B cell (primary cell): ENCODE measurements around the gene GAK. TPM values are rescaled to one million over a fixed set of nuclear protein-coding genes. Genes with fewer than 3 reads are reported as not detected.

Source experiments
- ATAC-seq: fragments of 200-7000 bp; cut with Tn5 transposase; one replicate; pipeline ENCODE4 v1.10.0; 2021; ENCODE audit warnings: low read depth, mild to moderate bottlenecking, moderate number of reproducible peaks, moderate library complexity
- CTCF ChIA-PET: fragments of 350-600 bp; sonication (Branson Sonifier 250); formaldehyde crosslinking; loops from one replicate; lab custom pipeline; 2021; ENCODE audit warnings: antibody characterized with exemption, inconsistent platforms; lab: Charles Lee
- POLR2A ChIA-PET: fragments of 350-600 bp; sonication (Branson Sonifier 250); formaldehyde crosslinking; loops from one replicate; lab custom pipeline; 2021; ENCODE audit warnings: antibody characterized with exemption; lab: Charles Lee
- DNase-seq: peaks from one replicate; pipeline ENCODE4 v3.0.0; 2013
- H2AFZ ChIP-seq: 2 replicates; pipeline ENCODE4 v1.6.1; 2012; ENCODE audit warnings: mild to moderate bottlenecking, low read depth, low read length; ENCODE audit not compliant: insufficient read depth, poor library complexity, severe bottlenecking
- H3K27ac ChIP-seq, 2 donors: 1 replicate in 1 of 2; 2 replicates in 1 of 2; pipeline ENCODE4 v1.5.1; 2012 to 2013; ENCODE audit warnings: low read length in 2 of 2, mild to moderate bottlenecking in 2 of 2, moderate library complexity in 1 of 2
- H3K27me3 ChIP-seq, 4 experiments: fragments of 200-600 bp in 1 of 4; sonication (generic) in 1 of 4; replicated peaks in 1 of 4; 1 replicate in 2 of 4; 2 replicates in 2 of 4; pipeline versions ENCODE4 v1.6.1 to v1.7.0; 2013 to 2016; ENCODE audit warnings: low read length in 3 of 4, mild to moderate bottlenecking in 2 of 4, mixed read lengths in 1 of 4, moderate library complexity in 1 of 4; ENCODE audit not compliant: insufficient read depth in 4 of 4, control insufficient read depth in 3 of 4; ENCODE audit errors: control extremely low read depth in 1 of 4
- H3K36me3 ChIP-seq, 2 experiments: replicated peaks in 1 of 2; 1 replicate in 1 of 2; 2 replicates in 1 of 2; pipeline versions ENCODE4 v1.6.1 to v1.7.1; 2013; ENCODE audit warnings: low read length in 1 of 2; ENCODE audit not compliant: insufficient read depth in 2 of 2, control insufficient read depth in 1 of 2; ENCODE audit errors: control extremely low read depth in 1 of 2, extremely low read depth in 1 of 2
- H3K4me1 ChIP-seq, 2 donors: fragments of 200-600 bp in 1 of 2; sonication (generic) in 1 of 2; 1 replicate in 1 of 2; 2 replicates in 1 of 2; pipeline versions ENCODE4 v1.5.1 to v1.6.1; 2013 to 2017; ENCODE audit warnings: low read length in 2 of 2; ENCODE audit not compliant: control insufficient read depth in 2 of 2, insufficient read depth in 2 of 2
- H3K4me2 ChIP-seq: replicated peaks from 2 replicates; pipeline ENCODE3; 2012; ENCODE audit warnings: mild to moderate bottlenecking, low read depth, low read length; ENCODE audit not compliant: poor library complexity, severe bottlenecking
- H3K4me3 ChIP-seq, 5 experiments: fragments of 200-600 bp in 1 of 5; sonication (generic) in 1 of 5; 1 replicate in 3 of 5; 2 replicates in 2 of 5; pipeline versions ENCODE4 v1.5.1 to v1.7.0; 2011 to 2016; ENCODE audit warnings: low read length in 4 of 5, mild to moderate bottlenecking in 4 of 5, low read depth in 2 of 5, control low read depth in 1 of 5, moderate library complexity in 1 of 5; ENCODE audit not compliant: insufficient read depth in 1 of 5; ENCODE audit errors: control extremely low read depth in 1 of 5, extremely low read depth in 1 of 5
- H3K79me2 ChIP-seq: fragments of 200-600 bp; sonication (generic); one replicate; pipeline ENCODE4 v1.6.0; 2016; ENCODE audit warnings: low read length; ENCODE audit not compliant: control insufficient read depth, insufficient read depth
- H3K9ac ChIP-seq: fragments of 200-600 bp; sonication (generic); 2 replicates; pipeline ENCODE4 v1.6.1; 2017; ENCODE audit warnings: mild to moderate bottlenecking, low read length, moderate library complexity
- H3K9me3 ChIP-seq, 3 donors: one replicate each; pipeline versions ENCODE4 v1.6.1 to v1.7.1; 2013; ENCODE audit warnings: low read length in 2 of 3; ENCODE audit not compliant: control insufficient read depth in 2 of 3, insufficient read depth in 1 of 3; ENCODE audit errors: control extremely low read depth in 1 of 3
- H4K20me1 ChIP-seq: 2 replicates; pipeline ENCODE4 v1.6.0; 2012; ENCODE audit warnings: mild to moderate bottlenecking, low read length; ENCODE audit not compliant: insufficient read depth, control insufficient read depth, poor library complexity, severe bottlenecking
- H3K27ac Mint-ChIP-seq: one replicate; pipeline ENCODE4 v1.8.0; 2021; ENCODE audit warnings: mixed read lengths
- H3K27me3 Mint-ChIP-seq: one replicate; pipeline ENCODE4 v1.8.0; 2021; ENCODE audit warnings: mixed read lengths
- H3K4me1 Mint-ChIP-seq: one replicate; pipeline ENCODE4 v1.8.0; 2021; ENCODE audit warnings: mixed read lengths
- H3K4me3 Mint-ChIP-seq: one replicate; pipeline ENCODE4 v1.8.0; 2021; ENCODE audit warnings: mixed read lengths
- H3K9me3 Mint-ChIP-seq: one replicate; pipeline ENCODE4 v1.8.0; 2022; ENCODE audit warnings: mixed read lengths; ENCODE audit not compliant: insufficient read depth
- CTCF ChIP-seq: fragments of 200-600 bp; IDR thresholded peaks from one replicate; pipeline ENCODE4 v1.8.0; 2022; ENCODE audit warnings: antibody characterized with exemption, mild to moderate bottlenecking
- EZH2 ChIP-seq: IDR thresholded peaks from 2 replicates; pipeline ENCODE4 v1.6.1; 2012; ENCODE audit warnings: borderline replicate concordance, low read depth, mild to moderate bottlenecking, moderate library complexity, low read length; ENCODE audit not compliant: insufficient read depth, poor library complexity, severe bottlenecking
- WGBS: methylation state at CpG from one replicate; pipeline ENCODE4 v1.1.5; 2013; ENCODE audit warnings: missing lambda C conversion rate; ENCODE audit not compliant: insufficient coverage; 5-methylcytosine and 5-hydroxymethylcytosine counted together
- intact Hi-C: fragments of 100-400 bp; cut with micrococcal nuclease; formaldehyde crosslinking; loops from one replicate; pipeline ENCODE4 v1.10.0; 2022
- polyA plus RNA-seq: library from polyadenylated mRNA; depleted of rRNA; stranded (reverse); fragments of >200 nt; gene quantifications from 2 replicates; pipeline ENCODE4 v1.2.3, GENCODE V29; 2012
- total RNA-seq, 2 donors: library from RNA; stranded (reverse); fragments of 120-200 nt in 1 of 2; gene quantifications; 1 replicate in 1 of 2; 2 replicates in 1 of 2; pipeline versions ENCODE4 v1.2.3 to v1.2.4, GENCODE V29; 2013 to 2022

The GAK gene
- total and polyA plus RNA-seq, 2 donors (not counting 1 experiment from before 2014, with no cell fraction given): 113 to 283 TPM

- no peak overlapping the region for H3K27ac Mint-ChIP-seq
- ATAC-seq: no peak
- no peak for DNase-seq
- H3K4me1 Mint-ChIP-seq: no peaks in the 10 kb centered on the region
- no peak overlapping the region for H3K4me3 Mint-ChIP-seq
- Histone ChIP-seq H3K9ac (no peak overlapping the region), H3K4me2 (no peak overlapping the region), H3K79me2 (no peaks in the 10 kb centered on the region), H3K4me1 (no peaks in the 10 kb centered on the region), H3K9me3 (peaks cover 0 to 2% (median 0%) of the 10 kb centered on the region in 3 donors), H2AFZ (no peak overlapping the region), H3K4me3 (no peak overlapping the region), H3K36me3 (peaks cover 0 to 76% of the 10 kb centered on the region in 2 experiments), H3K27me3 (no peaks in the 10 kb centered on the region), H4K20me1 (peaks cover 39% of the 10 kb centered on the region), H3K27ac (no peak overlapping the region)
- intact Hi-C loops: no loop called here
- 97% methylated on average over 21 of the region's 21 CpGs for whole genome bisulfite sequencing
- ChIA-PET CTCF (no interaction called here), POLR2A (no interaction called here)
- no peaks in the 10 kb centered on the region for H3K27me3 Mint-ChIP-seq
- no peaks in the 10 kb centered on the region for H3K9me3 Mint-ChIP-seq
- TF ChIP-seq CTCF: no peak
- no peak for TF ChIP-seq EZH2
Measured at GRCh38 chr4:868421-868820, 63.7 kb downstream of the GAK start.

GRCh38 chr4:867526-868250, 64.4 kb downstream of the GAK start:
- H3K4me1 Mint-ChIP-seq: no peaks in the 10 kb centered on the region
- Histone ChIP-seq H3K27me3 (no peaks in the 10 kb centered on the region), H3K27ac (no peak overlapping the region), H2AFZ (no peak overlapping the region), H4K20me1 (peaks cover 39% of the 10 kb centered on the region), H3K9ac (no peak overlapping the region), H3K79me2 (no peaks in the 10 kb centered on the region), H3K4me2 (no peak overlapping the region), H3K4me3 (no peak overlapping the region), H3K9me3 (peaks cover 0 to 2% (median 0%) of the 10 kb centered on the region in 3 donors), H3K36me3 (peaks cover 0 to 72% of the 10 kb centered on the region in 2 experiments), H3K4me1 (no peaks in the 10 kb centered on the region)
- DNase-seq: no peak
- ChIA-PET CTCF (no interaction called here), POLR2A (no interaction called here)
- TF ChIP-seq EZH2 (no peak), CTCF (no peak)
- intact Hi-C loops: no loop called here
- H3K27me3 Mint-ChIP-seq: no peaks in the 10 kb centered on the region
- no peaks in the 10 kb centered on the region for H3K9me3 Mint-ChIP-seq
- ATAC-seq: no peak
- WGBS: 98% methylated on average over 26 of the region's 26 CpGs
- H3K27ac Mint-ChIP-seq: no peak overlapping the region
- no peak overlapping the region for H3K4me3 Mint-ChIP-seq
